Caco-2 (cell line): Measurements from ENCODE around the gene NLRC4. TPM values are rescaled to one million over a fixed set of nuclear protein-coding genes. Genes with fewer than 3 reads are reported as not detected.
A peak's percentile ranks its signal among the peaks of the same experiment; 100 is the strongest.

ENCODE experiments used
- BruUV-seq: library from RNA; stranded (reverse); fragments of 400-500 nt; replicated peaks from 2 replicates; lab custom pipeline; 2021; lab: Mats Ljungman, UMichigan
- CTCF ChIA-PET: fragments of 300-600 bp; sonication (Branson Sonifier 250); formaldehyde crosslinking; loops from one replicate; lab custom pipeline; 2022; ENCODE audit warnings: antibody characterized with exemption; lab: Charles Lee
- POLR2A ChIA-PET: fragments of 300-600 bp; sonication (Branson Sonifier 250); formaldehyde crosslinking; loops from one replicate; lab custom pipeline; 2022; ENCODE audit warnings: antibody characterized with exemption; lab: Charles Lee
- DNase-seq, 2 experiments: peaks; one replicate each; pipeline versions ENCODE4 v3.0.0 to v3.0.0-alpha.2; 2020 to 2022
- H3K27me3 ChIP-seq: replicated peaks from 2 replicates; pipeline ENCODE4 v1.6.0; 2011; ENCODE audit warnings: low read length; ENCODE audit not compliant: control insufficient read depth, insufficient read depth
- H3K36me3 ChIP-seq: 2 replicates; pipeline ENCODE4 v1.5.1; 2011; ENCODE audit warnings: low read length; ENCODE audit not compliant: control insufficient read depth, insufficient read depth
- H3K4me1 ChIP-seq: fragments of 250-450 bp; sonication (Bioruptor Pico); 2 replicates; pipeline ENCODE4 v1.5.1; 2020; ENCODE audit warnings: mild to moderate bottlenecking
- H3K4me3 ChIP-seq: 2 replicates; pipeline ENCODE4 v1.5.1; 2011; ENCODE audit warnings: low read depth, mild to moderate bottlenecking, control low read depth, low read length
- H3K9me3 ChIP-seq: fragments of 250-450 bp; sonication (Bioruptor Pico); 2 replicates; pipeline ENCODE4 v1.5.1; 2020; ENCODE audit warnings: mild to moderate bottlenecking, moderate library complexity
- H3K27ac Mint-ChIP-seq: one replicate; pipeline ENCODE4 v1.8.0; 2022; ENCODE audit warnings: mixed read lengths; ENCODE audit not compliant: unreplicated experiment
- H3K27me3 Mint-ChIP-seq: one replicate; pipeline ENCODE4 v1.8.0; 2022; ENCODE audit warnings: mixed read lengths; ENCODE audit not compliant: insufficient read depth, unreplicated experiment
- H3K36me3 Mint-ChIP-seq: one replicate; pipeline ENCODE4 v1.8.0; 2022; ENCODE audit warnings: mild to moderate bottlenecking, mixed read lengths; ENCODE audit not compliant: insufficient read depth, unreplicated experiment
- H3K4me1 Mint-ChIP-seq: one replicate; pipeline ENCODE4 v1.8.0; 2022; ENCODE audit warnings: low read depth, mixed read lengths; ENCODE audit not compliant: unreplicated experiment
- H3K4me3 Mint-ChIP-seq: one replicate; pipeline ENCODE4 v1.8.0; 2022; ENCODE audit warnings: mild to moderate bottlenecking, moderate library complexity, mixed read lengths; ENCODE audit not compliant: unreplicated experiment
- H3K9me3 Mint-ChIP-seq: one replicate; pipeline ENCODE4 v1.8.0; 2022; ENCODE audit warnings: mixed read lengths; ENCODE audit not compliant: unreplicated experiment
- intact Hi-C: fragments of 100-400 bp; cut with micrococcal nuclease; formaldehyde crosslinking; loops from one replicate; pipeline ENCODE4 v1.10.0; 2022; ENCODE audit not compliant: unreplicated experiment
- total RNA-seq: library from RNA; stranded (reverse); gene quantifications from 2 replicates; pipeline ENCODE4 v1.2.3, GENCODE V29; 2022
- TF ChIP-seq, protein P1 (sequence below), 2 experiments: fragments of 200-600 bp in 1 of 2; IDR thresholded peaks; 1 replicate in 1 of 2; 2 replicates in 1 of 2; pipeline versions ENCODE4 v1.5.1 to v1.8.0; 2011 to 2022; ENCODE audit warnings: antibody characterized with exemption in 1 of 2, control low read depth in 1 of 2, inconsistent platforms in 1 of 2, low read depth in 1 of 2, low read length in 1 of 2, mild to moderate bottlenecking in 1 of 2, moderate library complexity in 1 of 2; ENCODE audit not compliant: insufficient read depth in 1 of 2, severe bottlenecking in 1 of 2, unreplicated experiment in 1 of 2

NLRC4 gene
- total RNA-seq, 1 experiment from 2014 or later = not detected

DNA sequence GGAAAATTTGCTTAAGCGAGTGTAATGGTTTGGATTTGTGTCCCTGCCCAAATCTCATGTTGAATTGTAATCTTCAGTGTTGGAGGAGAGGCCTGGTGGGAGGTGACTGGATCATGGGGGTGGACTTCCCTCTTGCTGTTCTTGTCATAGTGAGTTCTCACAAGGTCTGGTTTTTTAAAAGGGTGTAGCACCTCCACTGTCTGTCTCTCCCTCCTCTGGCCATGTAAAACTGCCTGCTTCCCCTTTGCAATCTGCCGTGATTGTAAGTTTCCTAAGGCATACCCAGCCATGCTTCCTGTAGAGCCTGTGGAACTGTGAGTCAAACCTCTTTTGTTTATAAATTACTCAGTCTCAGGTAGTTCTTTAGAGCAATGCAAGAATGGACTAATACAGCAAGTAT, 19.6 kb upstream of the NLRC4 start:
- Mint-ChIP-seq H3K4me3 (no peak overlapping the region), H3K27me3 (no peaks in the 10 kb centered on the region), H3K36me3 (peaks cover 15% of the 10 kb centered on the region), H3K9me3 (no peaks in the 10 kb centered on the region), H3K27ac (no peak overlapping the region), H3K4me1 (no peaks in the 10 kb centered on the region)
- TF ChIP-seq, protein P1, sequence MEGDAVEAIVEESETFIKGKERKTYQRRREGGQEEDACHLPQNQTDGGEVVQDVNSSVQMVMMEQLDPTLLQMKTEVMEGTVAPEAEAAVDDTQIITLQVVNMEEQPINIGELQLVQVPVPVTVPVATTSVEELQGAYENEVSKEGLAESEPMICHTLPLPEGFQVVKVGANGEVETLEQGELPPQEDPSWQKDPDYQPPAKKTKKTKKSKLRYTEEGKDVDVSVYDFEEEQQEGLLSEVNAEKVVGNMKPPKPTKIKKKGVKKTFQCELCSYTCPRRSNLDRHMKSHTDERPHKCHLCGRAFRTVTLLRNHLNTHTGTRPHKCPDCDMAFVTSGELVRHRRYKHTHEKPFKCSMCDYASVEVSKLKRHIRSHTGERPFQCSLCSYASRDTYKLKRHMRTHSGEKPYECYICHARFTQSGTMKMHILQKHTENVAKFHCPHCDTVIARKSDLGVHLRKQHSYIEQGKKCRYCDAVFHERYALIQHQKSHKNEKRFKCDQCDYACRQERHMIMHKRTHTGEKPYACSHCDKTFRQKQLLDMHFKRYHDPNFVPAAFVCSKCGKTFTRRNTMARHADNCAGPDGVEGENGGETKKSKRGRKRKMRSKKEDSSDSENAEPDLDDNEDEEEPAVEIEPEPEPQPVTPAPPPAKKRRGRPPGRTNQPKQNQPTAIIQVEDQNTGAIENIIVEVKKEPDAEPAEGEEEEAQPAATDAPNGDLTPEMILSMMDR (IDR thresholded peaks at IDR 0.05; ENCODE audit: insufficient read depth in 1 of 2, low read depth in 1 of 2, low read length in 1 of 2, severe bottlenecking in 1 of 2, unreplicated experiment in 1 of 2) = no peak
- intact Hi-C loops = no loop called here
- no peak for DNase-seq
- POLR2A ChIA-PET = no interaction called here
- Histone ChIP-seq H3K27me3 (no peaks in the 10 kb centered on the region), H3K36me3 (peaks cover 1% of the 10 kb centered on the region; the same call in 1 of the 2 replicates), H3K4me1 (peaks cover 4% of the 10 kb centered on the region; the same call in 1 of the 2 replicates), H3K9me3 (no peaks in the 10 kb centered on the region), H3K4me3 (no peak overlapping the region)
- no TSS peak for BruUV-seq
- CTCF ChIA-PET = no interaction called here

DNA sequence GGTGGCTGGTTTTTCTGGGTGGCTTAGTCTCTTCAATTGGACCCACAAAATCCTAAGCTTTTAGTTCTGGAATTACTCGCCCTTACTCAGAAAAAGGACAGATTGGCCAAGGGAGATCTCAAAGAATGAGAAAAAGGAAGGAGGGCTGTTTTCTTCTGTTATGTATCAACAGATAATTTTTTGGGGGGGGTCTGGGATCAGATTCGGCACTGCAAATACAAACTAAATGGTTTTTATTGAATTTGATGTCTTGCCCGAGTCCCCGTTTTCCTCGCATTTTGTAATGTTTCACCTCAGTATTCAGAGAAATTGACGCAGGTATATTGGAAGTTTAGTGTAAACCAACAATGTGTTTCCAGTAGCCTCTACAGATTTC, 13.8 kb upstream of the NLRC4 start:
- no peak for DNase-seq
- Mint-ChIP-seq H3K36me3 (peaks cover 27% of the 10 kb centered on the region), H3K4me1 (no peaks in the 10 kb centered on the region), H3K27me3 (no peaks in the 10 kb centered on the region), H3K27ac (peak overlapping the region; percentile 92), H3K9me3 (no peaks in the 10 kb centered on the region), H3K4me3 (peak overlapping the region; percentile 83)
- Histone ChIP-seq H3K4me1 (peaks cover 6% of the 10 kb centered on the region; the same call in 1 of the 2 replicates), H3K36me3 (no peaks in the 10 kb centered on the region), H3K27me3 (no peaks in the 10 kb centered on the region), H3K4me3 (peak overlapping the region; percentile 77), H3K9me3 (no peaks in the 10 kb centered on the region)
- intact Hi-C loops = no loop called here
- TF ChIP-seq, protein P1 (IDR thresholded peaks at IDR 0.05; ENCODE audit: insufficient read depth in 1 of 2, low read depth in 1 of 2, low read length in 1 of 2, severe bottlenecking in 1 of 2, unreplicated experiment in 1 of 2) = no peak
- ChIA-PET CTCF (interaction anchor here (0.6 kb wide), 1 partner anchor 51 kb away, joined by 8 read pairs; no protein-coding TSS in a partner anchor), POLR2A (no interaction called here)
- BruUV-seq = TSS peak; percentile 48

DNA sequence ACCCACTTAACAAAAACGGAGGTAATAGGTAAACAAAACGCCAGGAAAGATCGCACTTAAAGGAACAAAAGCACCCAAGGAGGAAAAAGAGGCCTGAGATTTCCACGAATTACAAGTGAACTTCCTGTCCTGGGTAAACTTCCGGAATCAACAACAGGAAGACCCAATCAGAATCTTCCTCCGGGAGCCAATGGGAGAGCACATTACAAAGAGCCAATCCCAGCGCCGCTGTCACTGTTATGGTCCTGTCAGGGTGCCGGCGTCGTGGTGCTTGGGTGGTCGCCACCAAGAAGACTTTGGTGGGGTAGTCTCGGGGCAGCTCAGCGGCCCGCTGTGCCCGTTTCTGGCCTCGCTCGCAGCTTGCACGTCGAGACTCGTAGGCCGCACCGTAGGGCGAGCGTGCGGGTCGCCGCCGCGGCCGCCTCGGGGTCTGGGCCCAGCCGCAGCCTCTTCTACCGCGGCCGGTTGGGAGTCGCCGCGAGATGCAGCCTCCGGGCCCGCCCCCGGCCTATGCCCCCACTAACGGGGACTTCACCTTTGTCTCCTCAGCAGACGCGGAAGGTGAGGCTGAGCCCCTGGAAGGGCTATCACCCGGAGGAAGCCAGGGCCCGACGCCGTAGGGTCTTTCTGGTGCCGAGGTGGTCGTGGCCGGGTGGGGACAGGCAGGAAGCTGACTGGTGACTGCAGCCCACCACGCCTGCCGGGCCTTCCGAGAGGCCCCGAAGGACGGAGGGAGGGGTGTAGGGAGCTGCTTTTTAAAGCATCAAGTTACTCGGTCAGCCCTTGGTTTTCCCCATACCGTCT, 13.2 kb upstream of the NLRC4 start, which contains the start of gene YIPF4:
Gene YIPF4 (plus strand): TSS at position 231 of the 804 bp plus-strand sequence. CDS start 252 bp downstream, at position 483.
- TF ChIP-seq, protein P1 (IDR thresholded peaks at IDR 0.05; ENCODE audit: insufficient read depth in 1 of 2, low read depth in 1 of 2, low read length in 1 of 2, severe bottlenecking in 1 of 2, unreplicated experiment in 1 of 2) = no peak
- Histone ChIP-seq H3K4me3 (peak within 1 kb of the TSS; percentile 77), H3K9me3 (no peaks in the 10 kb centered on the region), H3K36me3 (no peaks in the 10 kb centered on the region), H3K27me3 (no peaks in the 10 kb centered on the region), H3K4me1 (peaks cover 6% of the 10 kb centered on the region; the same call in 1 of the 2 replicates)
- no TSS peak for BruUV-seq
- intact Hi-C loops = loop anchor here (1.0 to 2.0 kb wide), 2 partner anchors 51 to 79 kb away; partner anchors contain the start of gene BIRC6
- Mint-ChIP-seq H3K4me3 (peak within 1 kb of the TSS; percentile 83), H3K27me3 (no peaks in the 10 kb centered on the region), H3K36me3 (peaks cover 27% of the 10 kb centered on the region), H3K4me1 (no peaks in the 10 kb centered on the region), H3K27ac (peak within 1 kb of the TSS; percentile 92), H3K9me3 (no peaks in the 10 kb centered on the region)
- peak; percentile 90 to 93 for DNase-seq
- ChIA-PET POLR2A (no interaction called here), CTCF (interaction anchor here (0.6 kb wide), 1 partner anchor 51 kb away, joined by 8 read pairs; no protein-coding TSS in a partner anchor)
